ENCODE measurements around the gene OR2T5. TPM values are rescaled to one million over a fixed set of nuclear protein-coding genes. Genes with fewer than 3 reads are reported as not detected.

The OR2T5 gene
- total and polyA plus RNA-seq, 4 donors, result not detected

Other genes starting within 250 kb of the OR2T5 start
- gene OR2T33, start 210.6 kb upstream of the OR2T5 start, total RNA-seq, result not detected
- not detected for gene OR2T33, start 210.6 kb upstream of the OR2T5 start, polyA plus RNA-seq
- gene OR2T12, start 185.2 kb upstream of the OR2T5 start, total RNA-seq, result not detected
- not detected for gene OR2T12, start 185.2 kb upstream of the OR2T5 start, polyA plus RNA-seq
- not detected for gene OR2M7, start 164.0 kb upstream of the OR2T5 start, total RNA-seq
- not detected for gene OR2M7, start 164.0 kb upstream of the OR2T5 start, polyA plus RNA-seq
- not detected for gene OR14C36, start 139.8 kb upstream of the OR2T5 start, total RNA-seq
- not detected for gene OR14C36, start 139.8 kb upstream of the OR2T5 start, polyA plus RNA-seq
- gene OR2T4, start 126.9 kb upstream of the OR2T5 start, total RNA-seq, result not detected
- not detected for gene OR2T4, start 126.9 kb upstream of the OR2T5 start, polyA plus RNA-seq
- gene OR2T6, start 112.8 kb upstream of the OR2T5 start, total RNA-seq, result not detected
- under 1 TPM in 1 of 2 donors, not detected in 1; 0.13 TPM for gene OR2T6, start 112.8 kb upstream of the OR2T5 start, polyA plus RNA-seq
- gene OR2T1, start 85.5 kb upstream of the OR2T5 start, total RNA-seq, result not detected
- gene OR2T1, start 85.5 kb upstream of the OR2T5 start, polyA plus RNA-seq, result under 1 TPM in 1 of 2 donors, not detected in 1; 0.63 TPM
- gene OR2T2, start 43.0 kb upstream of the OR2T5 start, total RNA-seq, result not detected
- not detected for gene OR2T2, start 43.0 kb upstream of the OR2T5 start, polyA plus RNA-seq
- gene OR2T3, start 15.2 kb upstream of the OR2T5 start, total RNA-seq, result not detected
- gene OR2T3, start 15.2 kb upstream of the OR2T5 start, polyA plus RNA-seq, result not detected
- not detected for gene OR2G6, start 19.5 kb downstream of the OR2T5 start, total RNA-seq
- not detected for gene OR2G6, start 19.5 kb downstream of the OR2T5 start, polyA plus RNA-seq
- not detected for gene OR2T29, start 74.2 kb downstream of the OR2T5 start, total RNA-seq
- not detected for gene OR2T29, start 74.2 kb downstream of the OR2T5 start, polyA plus RNA-seq
- gene OR2T34, start 86.2 kb downstream of the OR2T5 start, total RNA-seq, result not detected
- gene OR2T34, start 86.2 kb downstream of the OR2T5 start, polyA plus RNA-seq, result not detected
- gene OR2T10, start 109.1 kb downstream of the OR2T5 start, total RNA-seq, result not detected
- not detected for gene OR2T10, start 109.1 kb downstream of the OR2T5 start, polyA plus RNA-seq
- gene OR2T11, start 146.5 kb downstream of the OR2T5 start, total RNA-seq, result not detected
- not detected for gene OR2T11, start 146.5 kb downstream of the OR2T5 start, polyA plus RNA-seq
- not detected for gene OR2T35, start 156.7 kb downstream of the OR2T5 start, total RNA-seq
- gene OR2T35, start 156.7 kb downstream of the OR2T5 start, polyA plus RNA-seq, result not detected
- gene OR2T27, start 166.9 kb downstream of the OR2T5 start, total RNA-seq, result not detected
- not detected for gene OR2T27, start 166.9 kb downstream of the OR2T5 start, polyA plus RNA-seq
- gene OR14I1, start 214.2 kb downstream of the OR2T5 start, total RNA-seq, result not detected
- gene OR14I1, start 214.2 kb downstream of the OR2T5 start, polyA plus RNA-seq, result not detected

Data from aorta (tissue), 4 donors.